NCI-H1694 (cell line): ENCODE measurements around the gene ERC2.

Source experiments
- DNase-seq: peaks from one replicate; lab custom pipeline; 2025; lab: John Stamatoyannopoulos, UW

ERC2 gene

DNA sequence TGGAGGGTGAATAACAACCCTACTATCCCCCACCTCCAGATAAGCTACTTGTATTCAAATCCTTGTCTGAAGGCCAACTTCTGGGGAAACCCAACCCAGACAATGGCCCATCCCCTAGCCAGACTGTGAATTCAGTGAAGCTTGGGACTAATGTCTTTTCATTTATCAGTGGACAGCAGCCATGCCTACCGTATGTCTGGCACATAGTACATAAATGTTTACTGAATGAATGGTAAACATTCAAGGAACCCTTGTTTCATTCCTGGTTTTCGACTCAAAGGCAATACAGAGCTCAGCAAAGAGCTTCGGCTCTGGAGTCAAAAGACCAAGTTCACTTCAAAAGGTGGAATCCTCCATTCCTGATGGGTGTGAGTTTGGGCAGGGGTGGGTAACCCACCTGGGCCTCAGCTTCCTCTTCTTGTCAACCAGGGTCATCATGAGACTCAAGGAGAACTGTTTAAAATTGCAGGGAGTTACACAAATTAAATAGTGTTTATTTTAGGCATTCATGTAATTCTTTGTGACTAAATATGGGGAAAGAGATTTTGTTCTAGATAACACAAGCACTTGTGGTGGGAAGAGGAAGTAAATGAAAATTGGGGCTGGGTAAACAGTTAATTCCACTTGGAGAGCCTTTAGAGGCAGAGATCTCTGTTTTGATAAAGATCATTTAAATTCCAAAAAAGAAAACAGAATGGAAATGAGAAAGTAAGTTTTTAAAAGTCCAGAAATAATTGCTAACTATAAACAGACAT lies 677.5 kb downstream of the ERC2 start:
- no peak for DNase-seq

- no peak for DNase-seq
Observed at GRCh38 chr3:55789516-55789915, 678.8 kb downstream of the ERC2 start.

DNA sequence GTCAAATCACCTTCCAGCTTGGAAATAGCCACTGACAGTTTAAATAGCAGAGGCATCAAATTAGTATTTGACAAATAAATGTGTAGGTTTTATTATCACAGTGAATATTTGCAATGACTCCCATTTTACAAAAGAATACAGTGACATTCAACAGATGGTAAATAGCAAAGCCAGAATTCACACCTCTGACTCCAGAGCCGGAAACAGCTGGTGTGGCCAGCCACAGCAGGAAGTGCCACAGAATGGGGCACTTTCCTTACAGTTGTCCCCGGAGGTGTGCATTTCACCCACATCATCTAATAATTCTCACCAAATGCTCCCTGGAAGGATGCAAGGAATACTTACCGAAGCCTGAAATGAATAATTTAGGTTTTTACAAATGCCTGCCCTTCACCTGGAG lies 685.5 kb downstream of the ERC2 start:
- no peak for DNase-seq

DNA sequence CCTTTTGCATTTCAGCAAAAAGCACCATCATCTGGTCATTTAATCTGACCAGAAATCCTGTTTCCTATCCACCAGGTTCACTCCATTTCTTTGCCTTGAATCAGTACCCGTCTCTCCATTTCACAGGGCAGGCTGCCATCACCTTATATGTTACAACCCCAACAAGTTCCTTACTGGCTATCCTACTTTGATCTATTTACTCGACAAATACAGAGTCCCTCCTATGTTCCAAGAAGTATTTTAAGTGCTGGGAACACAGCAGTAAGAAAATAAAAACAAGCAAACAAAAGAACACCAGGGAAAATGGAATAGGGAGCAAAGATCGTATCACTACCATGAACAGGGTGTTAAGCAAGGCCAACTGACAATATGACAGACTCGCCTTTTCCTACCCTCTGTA lies 685.9 kb downstream of the ERC2 start:
- DNase-seq = no peak

- DNase-seq = no peak
Observed at GRCh38 chr3:55780913-55781312, 687.4 kb downstream of the ERC2 start.

- DNase-seq = no peak
Observed at GRCh38 chr3:55779543-55779942, 688.7 kb downstream of the ERC2 start.

DNA sequence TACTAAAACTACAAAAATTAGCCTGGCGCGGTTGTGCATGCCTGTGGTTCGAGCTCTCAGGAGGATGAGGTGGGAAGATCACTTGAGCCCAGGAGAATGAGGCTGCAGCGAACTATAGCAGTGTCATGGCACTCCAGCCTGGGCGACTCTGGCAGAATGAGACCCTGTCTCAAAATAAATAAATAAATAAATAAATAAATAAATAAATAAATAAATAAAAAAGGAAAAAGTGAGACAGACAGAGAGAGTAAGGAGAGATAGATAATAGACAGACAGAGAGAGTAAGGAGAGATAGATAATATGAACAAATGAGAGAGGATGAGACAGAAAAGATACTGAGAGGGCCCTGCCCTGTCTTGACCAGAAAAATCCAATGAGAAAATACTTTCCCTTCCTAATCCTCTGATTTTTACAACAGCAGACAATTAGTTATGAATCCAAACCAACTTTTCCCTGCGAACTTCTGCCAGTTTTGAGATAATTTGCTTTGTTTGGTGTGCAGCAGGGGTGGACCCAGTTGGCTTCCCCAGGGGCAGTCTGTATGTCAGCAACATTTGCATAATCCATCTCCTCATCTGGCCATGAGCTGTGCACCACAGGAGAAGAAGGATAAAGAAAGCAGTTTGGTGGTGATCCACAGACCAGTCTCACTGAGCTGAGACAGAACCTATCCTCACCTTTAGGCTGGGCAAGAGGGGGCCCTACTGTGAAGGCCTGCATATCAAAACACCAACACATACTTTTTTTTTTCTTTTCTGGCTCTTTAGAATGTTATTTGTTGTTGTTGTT lies 692.7 kb downstream of the ERC2 start:
- no peak for DNase-seq

GRCh38 chr3:55774856-55775255 lies 693.4 kb downstream of the ERC2 start:
- DNase-seq = no peak

GRCh38 chr3:55771503-55771902 lies 696.8 kb downstream of the ERC2 start:
- DNase-seq = no peak

DNA sequence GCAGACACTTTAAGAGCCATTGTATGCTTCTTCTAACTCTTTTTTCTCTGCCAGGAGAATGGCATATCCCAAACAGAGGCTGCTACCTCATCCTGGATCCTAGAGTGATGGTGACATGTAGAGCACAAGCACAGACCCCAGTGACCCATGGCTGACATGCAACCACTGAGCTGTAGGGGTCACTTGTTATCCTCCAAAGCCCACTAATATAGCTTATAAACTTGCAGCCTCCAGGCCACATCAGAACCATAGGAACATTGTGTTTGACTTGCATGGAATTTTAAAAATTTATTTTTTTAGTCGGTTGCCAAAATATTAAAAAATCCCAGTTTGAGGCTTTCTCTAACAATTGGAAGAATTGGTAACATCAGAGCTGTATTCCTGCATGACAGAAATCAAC lies 698.2 kb downstream of the ERC2 start:
- no peak for DNase-seq

- DNase-seq = no peak
Observed at GRCh38 chr3:55766753-55767152, 701.5 kb downstream of the ERC2 start.

GRCh38 chr3:55765906-55766701 lies 702.2 kb downstream of the ERC2 start:
- DNase-seq = no peak

GRCh38 chr3:55765398-55765797 lies 702.9 kb downstream of the ERC2 start:
- DNase-seq = no peak

DNA sequence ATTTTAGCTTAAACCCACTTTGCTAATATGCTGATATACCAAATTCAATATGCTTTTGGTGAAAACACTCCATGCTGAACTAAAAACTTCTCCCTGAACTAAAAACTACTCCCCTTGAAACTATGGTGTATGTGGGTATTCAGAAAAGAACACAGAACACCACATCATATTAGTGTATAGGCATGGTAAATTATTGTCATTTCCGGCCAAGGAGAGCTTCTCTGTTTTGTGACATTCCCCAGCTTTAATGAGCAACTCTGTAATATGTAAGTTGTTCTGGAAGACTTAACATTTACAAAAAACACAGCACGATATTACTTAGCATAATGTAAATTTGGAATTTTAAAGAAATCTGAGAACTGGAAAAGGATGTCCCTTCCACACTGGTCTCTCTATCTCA lies 711.3 kb downstream of the ERC2 start:
- no peak for DNase-seq

- DNase-seq = no peak
Observed at GRCh38 chr3:55755516-55756205, 712.6 kb downstream of the ERC2 start.

GRCh38 chr3:55752911-55753310 lies 715.4 kb downstream of the ERC2 start:
- no peak for DNase-seq

GRCh38 chr3:55751730-55752129 lies 716.5 kb downstream of the ERC2 start:
- DNase-seq = no peak

DNA sequence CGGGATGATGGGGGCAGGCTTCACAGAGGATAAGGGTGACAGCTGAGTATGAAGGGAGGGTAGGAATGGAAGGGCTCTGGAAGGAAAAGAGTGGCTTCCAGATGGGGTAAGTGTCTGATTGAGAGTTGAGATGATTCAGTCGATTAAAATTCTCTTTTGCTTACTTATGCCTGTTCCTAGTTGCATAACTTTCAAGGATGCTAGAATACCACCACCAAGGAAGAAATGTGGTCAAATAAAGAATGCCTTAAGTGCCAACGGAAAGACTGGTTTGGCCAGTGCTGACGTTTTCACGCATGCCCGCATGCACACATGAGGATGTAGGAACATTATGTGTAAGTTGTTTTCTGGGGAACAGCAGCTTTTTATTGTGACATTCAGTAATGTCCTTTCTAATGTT lies 717.7 kb downstream of the ERC2 start:
- no peak for DNase-seq

- DNase-seq = no peak
Observed at GRCh38 chr3:55749036-55749435, 719.2 kb downstream of the ERC2 start.

DNA sequence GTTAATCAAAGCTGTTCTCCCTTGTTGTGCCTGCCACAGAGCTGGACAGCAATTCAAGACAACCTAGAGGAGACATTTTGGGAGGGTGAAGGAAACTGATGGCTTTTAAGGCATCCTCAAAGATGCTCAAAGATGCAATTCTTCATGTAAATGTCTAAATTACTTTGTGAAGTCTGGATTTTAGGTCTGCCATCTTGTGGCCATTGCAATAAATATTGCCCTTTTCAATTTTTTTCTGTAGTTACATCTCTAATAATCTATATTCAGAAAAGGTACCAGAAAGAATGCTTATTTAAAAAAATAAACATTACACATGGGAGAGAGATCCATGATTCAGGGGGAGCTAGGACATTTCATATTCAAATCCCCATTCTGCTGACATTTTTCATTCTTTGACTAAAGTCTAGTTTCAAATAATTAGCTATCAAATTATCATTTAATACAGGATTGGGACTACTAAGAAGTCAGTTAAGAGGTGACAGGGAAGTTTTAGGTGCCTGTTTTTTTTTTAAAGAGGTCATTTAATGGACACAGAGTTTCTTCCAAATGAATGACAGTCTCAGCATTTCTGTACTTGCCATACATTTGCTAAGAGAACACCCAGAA lies 721.4 kb downstream of the ERC2 start:
- DNase-seq = no peak

- DNase-seq = no peak
Observed at GRCh38 chr3:55742832-55743136, 725.5 kb downstream of the ERC2 start.
